Thyroid gland (tissue), 4 donors: ENCODE measurements around the gene TRIM5. TPM values are rescaled to one million over a fixed set of nuclear protein-coding genes. Genes with fewer than 3 reads are reported as not detected.
"Not testable (repeated sequence)": the region's sequence is repeated elsewhere in the genome, so short reads cannot be mapped to it uniquely, and the experiment has no call there.

ENCODE experiments used
- DNase-seq, 2 donors: peaks; one replicate each; pipeline ENCODE4 v3.0.0-alpha.2; 2019
- H3K27ac ChIP-seq, 3 donors: fragments of 200-600 bp; sonication (generic); 1 replicate in 2 of 3; 2 replicates in 1 of 3; pipeline ENCODE4 v1.5.1; 2016 to 2019; ENCODE audit warnings: mild to moderate bottlenecking in 1 of 3, moderate library complexity in 1 of 3
- H3K27me3 ChIP-seq: fragments of 200-600 bp; sonication (generic); one replicate; pipeline ENCODE4 v1.5.1; 2019
- H3K36me3 ChIP-seq, 2 donors: fragments of 200-600 bp; sonication (generic); one replicate each; pipeline ENCODE4 v1.5.1; 2016 to 2019
- H3K4me1 ChIP-seq, 2 donors: fragments of 200-600 bp; sonication (generic); one replicate each; pipeline ENCODE4 v1.5.1; 2017 to 2019
- H3K4me3 ChIP-seq, 3 donors: fragments of 200-600 bp; sonication (generic); replicated peaks in 1 of 3; 1 replicate in 2 of 3; 2 replicates in 1 of 3; pipeline ENCODE4 v1.5.1; 2016; ENCODE audit warnings: mild to moderate bottlenecking in 1 of 3
- H3K9me3 ChIP-seq: fragments of 200-600 bp; sonication (generic); one replicate; pipeline ENCODE4 v1.5.1; 2017
- CTCF ChIP-seq, 6 experiments: fragments of 200-600 bp in 3 of 6; fragments of 450-650 bp in 3 of 6; sonication (generic) in 3 of 6; IDR thresholded peaks; one replicate each; pipeline ENCODE4 v1.5.1; 2016 to 2019; ENCODE audit warnings: antibody characterized with exemption in 6 of 6, mild to moderate bottlenecking in 2 of 6, inconsistent platforms in 1 of 6, moderate library complexity in 1 of 6
- POLR2A ChIP-seq, 2 donors: fragments of 450-650 bp; IDR thresholded peaks; one replicate each; pipeline ENCODE4 v1.6.1; 2017; ENCODE audit warnings: antibody characterized with exemption in 2 of 2, mild to moderate bottlenecking in 2 of 2, moderate library complexity in 1 of 2
- WGBS, 2 donors: methylation state at CpG; one replicate each; pipeline ENCODE4 v1.1.5; 2017; 5-methylcytosine and 5-hydroxymethylcytosine counted together
- intact Hi-C: fragments of 100-400 bp; cut with DNase I; formaldehyde crosslinking; loops from one replicate; pipeline ENCODE4 v1.15.1; 2023
- total RNA-seq, 4 donors: library from RNA; depleted of rRNA; stranded (reverse); fragments of >200 nt; gene quantifications; one replicate each; pipeline ENCODE4 v1.2.3, GENCODE V29; 2016

Gene TRIM5
- total RNA-seq, 4 donors from 2014 or later, result 20.8 to 61.5 (median 43.3) TPM

- no peak overlapping the region for H3K4me3 ChIP-seq
- 94 to 95% methylated on average over 4 of the region's 4 CpGs for WGBS, 2 donors
- no peak overlapping the region for H3K27ac ChIP-seq
- intact Hi-C loops, result loop anchor here (10.0 kb wide), 1 partner anchor 70 kb away; the partner anchor contains the start of gene TRIM6
- TF ChIP-seq POLR2A (IDR thresholded peaks at IDR 0.05), result no peak
- TF ChIP-seq CTCF (IDR thresholded peaks at IDR 0.05), result no peak
- H3K4me1 ChIP-seq, result no peaks in the 10 kb centered on the region
- H3K9me3 ChIP-seq, result no peaks in the 10 kb centered on the region
- no peaks in the 10 kb centered on the region for H3K27me3 ChIP-seq
- peaks cover 7 to 34% of the 10 kb centered on the region in 2 donors for H3K36me3 ChIP-seq
- no peak for DNase-seq
These were observed 19.8 kb downstream of the TRIM5 start for GRCh38 chr11:5665051-5665570.

- H3K36me3 ChIP-seq, result peaks cover 0 to 25% of the 10 kb centered on the region in 2 donors
- TF ChIP-seq POLR2A (IDR thresholded peaks at IDR 0.05), result no peak
- no peak for TF ChIP-seq CTCF (IDR thresholded peaks at IDR 0.05)
These were observed 21.4 kb downstream of the TRIM5 start for GRCh38 chr11:5663511-5663910.

GRCh38 chr11:5658318-5658717 is 26.6 kb downstream of the TRIM5 start:
- no peaks in the 10 kb centered on the region for H3K9me3 ChIP-seq
- 93% methylated on average over 5 of the region's 5 CpGs for WGBS, 2 donors
- DNase-seq, result no peak
- intact Hi-C loops, result no loop called here
- no peaks in the 10 kb centered on the region for H3K4me1 ChIP-seq
- H3K27ac ChIP-seq, result no peak overlapping the region
- no peaks in the 10 kb centered on the region for H3K36me3 ChIP-seq
- H3K4me3 ChIP-seq, result no peak overlapping the region
- no peaks in the 10 kb centered on the region for H3K27me3 ChIP-seq
- TF ChIP-seq CTCF (IDR thresholded peaks at IDR 0.05) (no peak), POLR2A (IDR thresholded peaks at IDR 0.05) (no peak)

More at GRCh38 chr11:5663511-5663910, 21.4 kb downstream of the TRIM5 start:
- no peak overlapping the region for H3K27ac ChIP-seq
- no peaks in the 10 kb centered on the region for H3K4me1 ChIP-seq
- DNase-seq, result no peak
- H3K27me3 ChIP-seq, result no peaks in the 10 kb centered on the region
- 95 to 97% methylated on average over 2 of the region's 2 CpGs for WGBS, 2 donors
- no peak overlapping the region for H3K4me3 ChIP-seq
- intact Hi-C loops, result loop anchor here (10.0 kb wide), 1 partner anchor 69 kb away; the partner anchor contains the start of gene TRIM6
- H3K9me3 ChIP-seq, result no peaks in the 10 kb centered on the region

GRCh38 chr11:5656956-5657355 is 27.9 kb downstream of the TRIM5 start:
- WGBS, 2 donors, result 99 to 100% methylated on average over 2 of the region's 2 CpGs
- H3K9me3 ChIP-seq, H3K4me3 ChIP-seq, H3K27me3 ChIP-seq, H3K4me1 ChIP-seq, intact Hi-C loops, H3K27ac ChIP-seq, DNase-seq, H3K36me3 ChIP-seq: not testable (repeated sequence)

GRCh38 chr11:5655474-5655873 is 29.4 kb downstream of the TRIM5 start:
- Histone ChIP-seq H3K27ac (no peak overlapping the region), H3K4me3 (no peak overlapping the region), H3K27me3 (no peaks in the 10 kb centered on the region), H3K9me3 (no peaks in the 10 kb centered on the region), H3K4me1 (no peaks in the 10 kb centered on the region), H3K36me3 (no peaks in the 10 kb centered on the region)
- intact Hi-C loops, result no loop called here
- TF ChIP-seq POLR2A (IDR thresholded peaks at IDR 0.05), result no peak
- TF ChIP-seq CTCF (IDR thresholded peaks at IDR 0.05), result no peak
- WGBS, 2 donors, result 96 to 97% methylated on average over 4 of the region's 4 CpGs
- DNase-seq, result no peak
